Activated CD4-positive, alpha-beta T cell treated with anti-CD3 and anti-CD28 coated beads, Interleukin-2, Interleukin-6, amounts not matched to agents 100 ng/mL and 50 ng/mL, durations not matched to agents 16 hours and 8 hours (primary cell): ENCODE data around the gene COL18A1.

ENCODE experiments used
- DNase-seq: peaks from one replicate; pipeline ENCODE4 v3.0.0-alpha.2; 2020

The COL18A1 gene

GRCh38 chr21:45537746-45538291, 132.9 kb downstream of the COL18A1 start:
- no peak for DNase-seq

- no peak for DNase-seq
Measured at GRCh38 chr21:45538381-45539045, 133.5 kb downstream of the COL18A1 start.

GRCh38 chr21:45539046-45539795, 134.3 kb downstream of the COL18A1 start:
- no peak for DNase-seq

GRCh38 chr21:45539796-45540600, 135.0 kb downstream of the COL18A1 start:
- DNase-seq: no peak

GRCh38 chr21:45540601-45540970, 135.6 kb downstream of the COL18A1 start:
- DNase-seq: no peak

GRCh38 chr21:45541221-45542039, 136.5 kb downstream of the COL18A1 start:
- DNase-seq: peak; percentile 92

GRCh38 chr21:45542242-45542666, 137.3 kb downstream of the COL18A1 start, which contains the start of gene SLC19A1:
Gene SLC19A1 (minus strand): TSS chr21:45542440. CDS start chr21:45537959, 4,481 bp downstream.
- DNase-seq: peak; percentile 84

GRCh38 chr21:45542667-45543370, 137.9 kb downstream of the COL18A1 start:
- no peak for DNase-seq

- DNase-seq: no peak
Measured at GRCh38 chr21:45543371-45543709, 138.4 kb downstream of the COL18A1 start.

- DNase-seq: no peak
Measured at GRCh38 chr21:45543710-45544448, 138.9 kb downstream of the COL18A1 start.

- DNase-seq: no peak
Measured at GRCh38 chr21:45544449-45545235, 139.7 kb downstream of the COL18A1 start.

- DNase-seq: no peak
Measured at GRCh38 chr21:45545236-45545570, 140.2 kb downstream of the COL18A1 start.

- no peak for DNase-seq
Measured at GRCh38 chr21:45545691-45546531, 140.9 kb downstream of the COL18A1 start.

GRCh38 chr21:45546636-45547544, 141.9 kb downstream of the COL18A1 start:
- DNase-seq: no peak

GRCh38 chr21:45547545-45547900, 142.6 kb downstream of the COL18A1 start:
- DNase-seq: no peak

GRCh38 chr21:45548711-45549491, 143.9 kb downstream of the COL18A1 start:
- no peak for DNase-seq
